GM06990 (cell line): ENCODE measurements around the gene SEC61B.

Experiments
- DNase-seq: peaks from one replicate; pipeline ENCODE4 v3.0.0-alpha.2; 2011; ENCODE audit not compliant: insufficient read length; ENCODE audit errors: extremely low read depth
- H3K27me3 ChIP-seq: replicated peaks from 2 replicates; pipeline ENCODE4 v1.6.0; 2011; ENCODE audit warnings: low read length; ENCODE audit not compliant: control insufficient read depth, insufficient read depth
- H3K36me3 ChIP-seq: 2 replicates; pipeline ENCODE4 v1.5.1; 2011; ENCODE audit warnings: low read length; ENCODE audit not compliant: control insufficient read depth, insufficient read depth
- H3K4me3 ChIP-seq: replicated peaks from 2 replicates; pipeline ENCODE4 v1.5.1; 2011; ENCODE audit warnings: low read depth, mild to moderate bottlenecking, control low read depth, low read length
- CTCF ChIP-seq: IDR thresholded peaks from 2 replicates; pipeline ENCODE4 v1.5.1; 2011; ENCODE audit warnings: low read length, control low read depth, mild to moderate bottlenecking, inconsistent platforms; ENCODE audit not compliant: insufficient read depth, poor library complexity, severe bottlenecking

The SEC61B gene

GRCh38 chr9:99221621-99222415 is at the start of gene SEC61B, which contains the start of gene ALG2:
TSS of gene SEC61B (plus strand) at chr9:99222282. CDS start at chr9:99222364, 82 bp downstream.
TSS of gene ALG2 (minus strand) at chr9:99221942. CDS start at chr9:99221894, 48 bp downstream.
- TF ChIP-seq CTCF, result no peak
- Histone ChIP-seq H3K4me3 (peak within 1 kb of the TSS; percentile 98), H3K36me3 (peaks cover 13% of the 10 kb centered on the region), H3K27me3 (no peaks in the 10 kb centered on the region)
- peak; percentile 94 for DNase-seq

GRCh38 chr9:99173570-99174504 is 48.2 kb upstream of the SEC61B start:
- no peak for TF ChIP-seq CTCF
- Histone ChIP-seq H3K4me3 (no peak overlapping the region), H3K36me3 (no peaks in the 10 kb centered on the region), H3K27me3 (no peaks in the 10 kb centered on the region)
- no peak for DNase-seq

GRCh38 chr9:99176527-99177013 is 45.5 kb upstream of the SEC61B start:
- TF ChIP-seq CTCF, result no peak
- Histone ChIP-seq H3K36me3 (no peaks in the 10 kb centered on the region), H3K27me3 (no peaks in the 10 kb centered on the region), H3K4me3 (no peak overlapping the region)
- no peak for DNase-seq

GRCh38 chr9:99177576-99178366 is 44.3 kb upstream of the SEC61B start:
- no peaks in the 10 kb centered on the region for H3K36me3 ChIP-seq
- TF ChIP-seq CTCF, result no peak
- no peaks in the 10 kb centered on the region for H3K27me3 ChIP-seq
- no peak for DNase-seq
- no peak overlapping the region for H3K4me3 ChIP-seq
